ENCODE data around the gene SDR42E1. TPM values are rescaled to one million over a fixed set of nuclear protein-coding genes. Genes with fewer than 3 reads are reported as not detected.

Gene SDR42E1, protein sequence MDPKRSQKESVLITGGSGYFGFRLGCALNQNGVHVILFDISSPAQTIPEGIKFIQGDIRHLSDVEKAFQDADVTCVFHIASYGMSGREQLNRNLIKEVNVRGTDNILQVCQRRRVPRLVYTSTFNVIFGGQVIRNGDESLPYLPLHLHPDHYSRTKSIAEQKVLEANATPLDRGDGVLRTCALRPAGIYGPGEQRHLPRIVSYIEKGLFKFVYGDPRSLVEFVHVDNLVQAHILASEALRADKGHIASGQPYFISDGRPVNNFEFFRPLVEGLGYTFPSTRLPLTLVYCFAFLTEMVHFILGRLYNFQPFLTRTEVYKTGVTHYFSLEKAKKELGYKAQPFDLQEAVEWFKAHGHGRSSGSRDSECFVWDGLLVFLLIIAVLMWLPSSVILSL
- polyA plus RNA-seq (ENCODE audit: insufficient read length in 10 of 10), result 1 to 10 TPM in 3 of 10 donors, under 1 TPM in 7; 0.25 to 1.9 (median 0.71) TPM
- long read RNA-seq, donor 1, result 0 reads
- long read RNA-seq, donor 2, result 0 reads
- long read RNA-seq, donor 3, result 0 reads
- long read RNA-seq, donor 4, result 0 reads
- long read RNA-seq, donor 5, result 0 reads
- long read RNA-seq, donor 6, result 0 reads
- long read RNA-seq, donor 7, result 0 reads
- long read RNA-seq, donor 8, result 0 reads
- long read RNA-seq, donor 9, result 0 reads

DNA sequence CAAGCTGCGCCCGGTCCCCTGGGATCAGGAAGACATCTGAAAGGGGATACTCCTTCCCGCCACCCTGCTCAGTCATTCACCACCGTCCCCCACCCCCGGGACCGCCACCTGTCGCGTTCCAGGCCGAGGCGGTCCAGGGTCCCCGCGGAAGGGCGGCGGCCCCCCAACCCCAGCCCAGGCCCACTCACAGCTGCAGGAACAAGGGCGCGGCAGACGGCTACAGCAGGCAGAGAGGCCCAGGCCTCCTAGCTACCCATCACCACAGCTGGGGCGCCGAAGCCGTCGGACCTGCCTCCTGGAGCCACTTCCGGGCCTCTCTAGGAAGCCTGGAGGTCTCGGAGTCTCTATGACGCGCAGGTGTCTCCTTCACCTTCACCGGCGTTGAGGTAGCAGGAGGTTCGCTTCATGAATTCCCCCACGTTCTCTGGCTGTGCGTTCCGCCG lies at the start of gene SDR42E1:
SDR42E1 (minus strand) TSS at position 272 of the 443 bp plus-strand sequence. CDS start 10,612 bp downstream, outside the sequence.
- DNase-seq, result peak in 1 of 3 donors; percentile 24

DNA sequence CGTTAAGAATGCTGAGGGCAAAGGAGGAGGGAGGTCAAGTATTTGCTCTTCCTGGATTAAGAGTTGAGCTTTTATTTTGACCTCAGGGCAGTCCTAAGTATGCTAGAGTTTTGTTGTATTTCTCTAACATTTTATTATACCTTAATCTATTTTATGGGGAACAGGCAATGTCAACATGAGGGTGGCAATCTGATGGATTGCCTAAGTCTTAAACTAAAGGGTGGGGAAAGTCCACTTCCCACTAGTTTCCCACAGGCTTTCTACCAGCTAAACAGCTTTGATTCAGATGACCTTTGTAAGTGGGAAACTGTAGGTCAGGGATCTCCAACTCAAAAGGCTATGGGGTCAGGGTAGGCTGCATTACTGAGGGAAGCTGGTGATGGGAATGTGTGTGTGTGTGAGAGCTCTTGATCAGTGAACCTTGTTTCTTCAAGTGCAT lies 48.7 kb upstream of the SDR42E1 start:
- DNase-seq, result no peak

DNA sequence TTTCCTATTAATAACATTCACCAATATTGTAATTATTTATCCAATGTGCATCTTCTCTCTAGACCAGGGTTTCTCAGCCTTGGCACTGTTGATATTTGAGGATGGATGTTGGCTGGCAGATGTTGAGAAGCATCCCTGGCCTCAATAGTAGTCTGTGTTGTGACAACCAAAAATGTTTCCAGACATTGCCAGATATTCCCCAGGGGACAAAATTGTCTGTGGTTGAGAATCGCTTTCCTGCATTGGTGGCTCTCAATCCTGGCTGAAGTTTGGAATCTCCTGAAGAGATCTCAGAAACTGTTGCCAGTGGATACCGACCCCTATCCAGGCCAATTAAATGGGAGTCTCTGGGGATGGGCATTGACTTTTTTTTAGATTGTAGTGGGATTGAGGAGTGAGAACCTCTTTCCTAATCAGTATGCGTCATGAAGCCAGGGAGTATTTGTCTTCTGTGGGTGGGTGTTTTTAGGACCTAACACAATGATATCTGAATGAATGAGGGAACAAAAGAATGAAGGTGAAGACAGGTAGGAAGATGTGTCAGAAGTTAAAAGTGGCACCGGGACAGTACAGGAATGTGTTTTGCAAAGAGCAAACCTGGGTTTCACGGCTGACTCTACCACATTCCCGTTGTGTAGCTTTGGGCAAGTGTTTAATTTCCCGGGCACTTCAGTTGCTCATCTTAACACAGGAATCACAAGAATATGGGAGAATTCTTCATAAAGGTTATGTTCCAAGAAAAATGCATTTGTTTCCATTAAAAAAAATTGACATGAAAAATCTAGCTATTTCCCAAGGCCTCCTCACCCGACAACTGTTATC lies 48.1 kb upstream of the SDR42E1 start:
- no peak for DNase-seq

DNA sequence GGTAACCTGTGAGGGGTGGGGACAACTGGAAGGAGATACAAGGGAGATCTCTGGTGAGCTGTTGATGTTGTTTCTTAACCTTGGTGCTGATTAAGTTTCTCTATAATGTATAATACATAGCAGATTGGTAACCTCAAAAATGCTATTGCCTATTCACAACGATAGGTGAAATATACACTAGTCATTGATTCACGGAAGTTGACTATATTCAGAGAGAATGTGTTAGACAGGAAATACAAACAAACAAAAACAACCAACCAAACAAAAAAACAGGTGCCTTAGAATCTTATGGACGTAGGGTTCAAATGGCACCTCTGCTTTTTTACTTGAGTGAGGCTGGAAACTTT lies 45.3 kb upstream of the SDR42E1 start:
- DNase-seq, result no peak

DNA sequence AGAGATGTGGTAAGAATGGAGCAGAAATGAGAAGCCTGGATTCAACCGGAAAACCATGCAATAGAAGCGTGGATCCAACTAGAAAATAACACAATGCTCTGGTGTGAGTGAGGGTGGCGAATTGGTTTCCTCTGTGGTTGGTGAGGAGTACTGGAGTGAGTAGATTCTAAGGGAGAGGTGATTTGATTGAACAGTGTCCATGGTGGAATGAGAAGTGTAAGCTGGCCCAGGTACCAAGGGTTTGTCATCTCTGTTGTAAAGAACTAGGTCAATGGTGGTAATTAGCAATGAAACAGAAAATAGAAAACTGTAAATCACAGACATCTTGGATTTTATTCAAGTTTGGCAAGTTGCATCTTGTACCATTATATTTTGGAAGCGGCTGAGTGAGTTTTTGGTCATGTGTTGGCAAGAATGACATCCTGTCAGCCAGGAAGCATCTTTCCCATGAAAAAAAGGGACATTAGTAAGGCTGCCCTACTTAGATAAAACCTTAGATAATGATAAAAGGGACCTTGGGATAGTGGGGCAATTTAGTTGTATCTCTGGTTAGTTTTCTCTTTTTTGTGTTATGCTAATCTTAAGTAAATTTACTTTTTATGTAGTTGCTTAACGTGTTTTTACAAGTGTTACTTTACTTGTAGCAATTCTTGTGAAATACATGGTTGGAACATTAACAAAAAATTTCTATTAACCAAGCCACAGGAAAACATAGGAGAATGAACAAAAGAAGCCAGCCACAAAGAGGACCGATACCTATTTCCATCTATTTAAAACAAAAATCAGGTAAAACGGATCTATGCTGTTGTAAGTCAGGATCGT lies 44.7 kb upstream of the SDR42E1 start:
- no peak for DNase-seq

DNA sequence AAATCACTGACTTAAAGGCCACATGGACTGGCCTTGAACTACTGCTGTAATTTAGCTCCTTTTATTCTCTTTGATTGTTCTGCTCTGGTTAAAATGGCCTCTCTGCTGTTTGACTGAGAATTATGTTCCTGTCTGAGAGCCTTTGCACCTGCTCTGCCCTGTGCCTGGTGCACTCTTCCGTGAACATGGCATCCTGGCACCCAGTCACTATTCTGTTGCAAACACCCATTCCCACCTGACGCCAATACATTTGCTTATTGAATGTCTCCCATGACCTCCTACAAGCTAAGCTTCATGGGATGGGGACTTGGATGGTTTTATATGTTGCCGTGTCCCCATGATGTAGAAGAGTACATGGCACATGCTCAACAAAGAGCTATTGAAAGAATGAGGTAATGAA lies 43.8 kb upstream of the SDR42E1 start:
- DNase-seq, result no peak

DNA sequence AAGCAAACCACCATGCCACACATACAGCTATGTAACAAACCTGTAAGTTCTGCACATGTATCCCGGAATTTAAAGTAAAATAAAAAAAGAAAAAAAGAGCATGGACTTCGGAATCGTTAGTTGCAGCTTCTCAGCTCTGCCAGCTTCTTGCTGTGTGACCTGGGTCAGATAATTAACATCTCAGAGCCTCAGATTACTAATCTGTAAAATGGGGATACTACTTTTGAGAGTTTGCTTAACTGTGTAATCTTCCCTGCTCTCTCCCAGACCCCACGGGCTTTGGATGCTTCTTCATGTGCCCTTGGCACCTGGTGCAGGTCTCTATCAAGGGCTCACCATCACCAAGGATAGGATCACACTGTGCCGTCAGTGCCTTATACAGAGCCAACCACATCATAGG lies 40.4 kb upstream of the SDR42E1 start:
- no peak for DNase-seq

DNA sequence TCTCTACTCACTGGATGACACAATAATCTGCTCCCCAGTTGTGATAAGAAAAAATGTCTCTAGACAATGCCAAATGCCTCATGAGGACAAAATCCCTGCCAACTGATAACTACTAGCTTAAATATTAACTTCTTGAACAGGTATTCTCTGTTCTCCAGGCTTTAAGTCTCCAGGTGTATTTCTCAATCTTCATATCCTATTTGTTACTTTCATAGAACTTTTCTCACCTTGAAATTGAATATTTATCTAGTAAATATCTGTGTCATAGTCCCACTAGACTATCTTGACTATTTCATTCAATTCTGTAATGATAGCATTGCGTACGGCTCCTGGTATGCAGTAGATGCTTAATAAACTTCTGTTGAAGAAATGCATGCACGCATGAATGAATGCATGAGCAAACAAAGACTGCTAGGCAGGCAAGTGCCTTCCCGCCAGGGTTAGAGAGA lies 39.7 kb upstream of the SDR42E1 start:
- DNase-seq, result no peak

DNA sequence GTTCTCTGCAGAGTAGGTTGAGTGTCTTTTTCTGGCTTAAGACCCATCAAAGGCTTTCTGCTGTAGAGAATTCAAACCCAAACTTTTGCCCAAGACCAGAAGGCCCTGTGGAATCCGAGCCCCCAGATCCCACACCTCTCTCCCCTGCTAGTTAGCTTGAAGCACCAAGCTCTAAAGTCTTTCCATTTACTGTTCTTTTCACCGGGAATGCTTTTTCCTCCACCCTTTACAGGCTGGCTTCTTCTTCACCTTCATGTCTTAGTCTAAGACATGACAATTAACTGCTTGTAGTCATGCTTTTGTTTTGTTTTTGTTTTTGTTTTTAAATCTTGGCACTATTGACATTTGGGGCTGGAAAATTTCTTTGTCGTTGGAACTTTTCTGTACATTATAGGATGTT lies 39.2 kb upstream of the SDR42E1 start:
- no peak for DNase-seq

DNA sequence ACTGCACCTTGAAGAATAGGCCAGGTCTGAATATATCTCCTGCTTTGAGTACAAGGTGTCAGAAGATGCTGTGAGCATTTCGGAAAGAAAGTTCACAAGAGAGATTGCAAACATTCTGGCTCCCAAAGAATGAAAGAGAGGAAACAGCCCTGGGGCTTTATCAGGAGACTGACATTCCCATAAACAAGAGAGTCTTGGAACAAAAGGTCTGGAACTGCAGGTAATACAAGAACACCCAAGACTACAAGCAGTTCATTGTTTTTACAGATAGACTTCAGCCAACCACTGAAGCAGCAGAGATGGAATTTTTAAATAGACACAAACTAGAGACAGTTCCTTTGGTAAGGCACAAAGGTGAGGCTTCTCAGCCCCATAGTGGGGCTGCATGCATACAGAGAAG lies 38.2 kb upstream of the SDR42E1 start:
- DNase-seq, result no peak

DNA sequence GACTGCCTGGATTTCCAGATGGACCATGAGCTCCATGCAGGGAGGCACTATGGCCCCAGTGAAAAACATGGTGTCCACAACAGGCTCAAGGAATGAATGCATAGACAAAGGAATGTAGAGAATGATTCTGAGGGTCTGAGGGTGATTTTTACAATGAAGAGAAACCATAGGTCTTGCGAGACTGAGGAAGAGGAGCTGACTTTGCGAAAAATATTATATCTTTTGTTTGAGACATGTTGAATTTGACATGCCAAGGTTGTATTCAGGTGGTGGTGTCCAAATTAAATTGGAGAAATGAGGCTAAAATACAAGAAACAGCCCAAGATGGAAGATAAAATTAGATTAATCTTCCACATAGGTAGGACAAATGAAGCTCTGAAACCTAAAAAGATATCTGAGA lies 36.5 kb upstream of the SDR42E1 start:
- DNase-seq, result no peak

DNA sequence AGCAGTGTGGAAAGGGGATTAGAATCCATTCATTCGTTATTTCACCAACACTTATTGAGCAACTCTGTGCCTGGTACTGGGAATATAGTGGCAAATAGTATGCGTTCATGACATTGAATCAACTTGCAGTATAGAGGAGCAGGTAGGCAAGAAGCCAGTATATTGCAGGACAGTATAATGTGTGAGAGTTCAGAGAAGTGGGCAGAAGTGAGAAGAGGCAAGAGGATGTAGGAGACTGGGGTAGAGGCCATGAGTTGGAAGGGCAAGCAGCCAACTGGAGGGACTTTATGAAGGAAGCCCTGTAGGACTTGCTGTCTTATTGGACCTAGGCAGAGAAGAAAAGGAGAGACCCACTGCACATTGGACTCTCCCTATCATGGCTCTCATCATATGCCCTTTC lies 36.1 kb upstream of the SDR42E1 start:
- no peak for DNase-seq

DNA sequence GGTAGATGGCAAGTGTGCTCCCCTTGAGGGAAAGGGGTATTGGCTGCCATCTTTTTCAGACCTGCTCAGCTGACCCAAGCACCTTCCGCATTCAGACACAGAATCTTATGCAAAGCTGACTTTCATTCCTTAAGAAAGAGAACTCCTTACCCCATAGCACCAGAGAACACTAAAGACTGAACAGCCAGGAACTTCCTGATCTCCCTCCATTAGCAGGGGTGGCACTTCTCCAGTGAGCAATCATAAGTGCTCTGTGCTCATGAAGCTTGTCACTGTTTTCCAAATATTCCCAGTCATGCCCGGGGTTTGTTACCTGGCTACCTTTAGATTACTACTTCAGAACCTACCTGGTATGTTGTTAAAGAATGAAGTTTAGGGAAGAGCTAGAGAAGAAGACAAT lies 35.7 kb upstream of the SDR42E1 start:
- DNase-seq, result no peak

DNA sequence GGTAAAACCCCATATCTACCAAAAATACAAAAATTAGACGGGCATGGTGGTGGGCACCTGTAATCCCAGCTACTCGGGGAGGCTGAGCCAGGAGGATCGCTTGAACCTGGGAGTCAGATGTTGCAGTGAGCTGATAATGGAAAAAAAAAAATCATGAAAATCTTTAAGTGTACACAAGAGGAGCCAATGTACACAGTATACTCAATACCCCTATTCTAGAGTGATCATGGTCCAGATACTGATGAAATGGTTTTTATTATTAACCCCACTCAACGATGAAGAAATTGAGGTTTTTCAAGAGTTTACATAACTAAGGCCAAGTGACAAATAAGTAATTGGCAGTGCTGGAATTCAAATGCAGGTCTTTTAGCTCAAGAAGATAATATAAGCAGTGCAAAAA lies 35.3 kb upstream of the SDR42E1 start:
- DNase-seq, result no peak

DNA sequence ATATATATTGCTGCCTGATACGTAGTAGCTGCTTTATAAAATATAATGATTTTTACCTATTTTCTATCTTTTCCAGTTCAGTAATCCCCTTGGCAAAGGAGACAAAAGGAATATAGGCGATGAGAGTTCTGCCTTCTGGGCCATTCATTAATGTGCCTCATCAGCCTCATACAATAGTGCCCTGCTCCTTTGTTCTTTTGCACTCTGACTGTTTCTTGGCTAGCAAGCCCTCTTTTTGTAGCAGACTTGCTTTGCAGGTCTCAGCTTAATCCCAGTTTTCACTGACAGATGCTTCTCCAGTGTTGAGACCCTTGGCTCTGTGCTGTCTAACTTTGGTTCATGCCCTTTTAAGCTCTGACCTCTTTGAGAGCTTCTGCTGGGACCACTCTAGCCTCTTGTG lies 34.2 kb upstream of the SDR42E1 start:
- no peak for DNase-seq

DNA sequence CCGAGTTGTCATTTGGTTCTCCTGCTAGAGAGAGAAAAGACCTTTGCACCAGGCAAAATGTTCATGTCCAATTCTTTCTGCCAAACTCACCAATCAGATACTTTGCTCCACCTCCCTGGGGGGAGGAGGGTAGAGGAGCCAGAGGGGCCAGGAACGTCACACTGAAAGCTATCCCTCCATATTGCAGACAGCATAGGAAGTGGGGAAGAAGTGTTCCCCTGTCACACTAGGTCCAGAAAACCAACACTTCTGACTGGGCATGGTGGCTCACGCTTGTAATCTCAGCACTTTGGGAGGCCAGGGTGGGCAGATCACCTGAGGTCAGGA lies 33.3 kb upstream of the SDR42E1 start:
- no peak for DNase-seq

DNA sequence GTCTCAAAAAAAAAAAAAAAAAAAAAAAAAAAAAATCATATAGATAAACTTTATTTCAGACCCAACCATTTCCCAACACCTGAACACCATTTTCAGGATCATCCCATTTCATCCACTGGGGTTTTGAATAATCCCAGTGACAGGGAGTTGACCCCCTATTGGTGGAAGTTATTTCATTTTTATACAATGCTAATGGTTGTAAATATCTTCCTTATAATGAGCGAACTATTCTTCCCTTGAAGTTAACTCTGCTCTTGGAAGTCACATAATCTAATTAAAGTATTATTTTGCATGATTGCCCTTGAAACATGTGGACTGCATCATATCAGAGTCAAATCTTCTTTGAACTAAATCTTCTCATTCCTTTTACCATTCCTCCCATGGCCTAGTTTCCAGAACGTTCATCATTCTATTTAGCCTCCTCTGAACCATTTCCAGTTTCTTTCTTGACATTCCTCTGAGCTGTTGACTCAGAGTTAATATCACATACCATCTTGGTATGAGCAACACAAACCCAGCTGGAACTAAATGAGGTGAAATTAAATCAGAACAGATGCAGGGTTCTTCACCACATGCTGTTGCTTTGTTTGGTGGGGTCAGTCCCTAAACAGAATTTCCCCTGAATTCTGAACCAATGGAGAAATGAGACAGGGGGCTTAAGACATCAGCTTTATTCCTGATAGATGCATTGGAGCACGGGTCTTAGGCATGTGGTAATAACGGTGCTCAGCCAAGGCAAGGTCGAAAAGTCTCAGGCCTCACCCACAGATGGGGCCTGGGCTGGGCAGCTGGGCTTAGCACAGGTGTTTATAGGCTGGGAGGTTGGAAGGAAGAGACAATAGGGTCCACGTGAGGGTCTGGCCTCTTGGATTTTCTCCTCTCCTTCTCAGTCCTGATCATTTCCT lies 32.7 kb upstream of the SDR42E1 start:
- DNase-seq, result peak in 1 of 3 donors; percentile 69

DNA sequence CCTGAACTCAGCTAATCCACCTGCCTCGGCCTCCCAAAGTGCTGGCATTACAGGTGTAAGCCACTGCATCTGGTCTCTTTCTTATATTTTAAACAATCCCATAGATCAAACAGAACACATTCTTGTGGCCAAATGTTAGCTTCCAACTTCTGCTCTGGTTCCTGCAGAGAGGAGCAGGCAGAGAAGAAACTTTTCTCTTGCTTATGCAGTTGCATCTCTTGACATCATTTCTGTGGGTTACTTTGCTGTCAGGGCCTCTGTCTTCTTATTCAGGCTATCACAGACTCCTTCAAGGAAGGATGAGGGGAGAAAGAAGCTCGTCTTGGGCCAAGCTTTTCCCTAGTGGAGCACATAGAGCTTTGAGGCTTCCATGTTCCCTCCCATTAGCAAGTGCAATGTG lies 31.6 kb upstream of the SDR42E1 start:
- DNase-seq, result no peak

DNA sequence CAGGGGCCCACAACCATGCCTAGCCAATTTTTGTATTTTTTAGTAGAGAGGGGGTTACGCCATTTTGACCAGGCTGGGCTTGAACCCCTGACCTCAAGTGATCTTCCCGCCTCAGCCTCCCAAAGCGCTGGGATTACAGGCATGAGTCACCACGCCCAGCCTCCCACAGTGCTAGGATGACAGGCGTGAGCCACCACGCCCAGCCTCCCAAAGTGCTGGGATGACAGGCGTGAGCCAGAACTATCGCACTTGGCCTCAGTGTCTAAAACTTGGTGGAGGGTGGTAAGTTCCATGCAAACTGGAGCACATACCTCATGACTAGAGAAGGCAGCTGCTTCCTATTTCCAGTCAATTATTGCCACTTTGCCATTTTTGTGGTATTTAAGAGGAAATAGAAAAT lies 30.9 kb upstream of the SDR42E1 start:
- DNase-seq, result no peak

DNA sequence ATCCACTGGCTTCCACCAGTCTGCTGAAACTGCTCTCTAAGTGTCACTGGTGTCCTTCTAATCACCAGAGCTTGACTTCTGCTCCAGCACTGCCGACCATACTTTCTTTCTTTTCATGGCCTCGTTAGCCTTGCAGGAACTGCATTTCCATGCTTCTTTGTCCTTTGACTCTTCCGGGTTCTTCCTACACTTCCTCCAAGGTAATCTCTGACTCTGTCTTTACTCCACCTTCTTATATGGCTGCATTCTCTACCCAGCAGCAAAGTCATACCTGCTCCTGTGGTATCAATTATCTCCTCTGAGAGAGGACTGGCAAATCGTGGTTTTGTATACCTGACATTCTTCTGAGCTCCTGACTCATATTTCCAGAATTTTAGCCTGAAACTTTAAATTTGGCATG lies 30.3 kb upstream of the SDR42E1 start:
- no peak for DNase-seq

DNA sequence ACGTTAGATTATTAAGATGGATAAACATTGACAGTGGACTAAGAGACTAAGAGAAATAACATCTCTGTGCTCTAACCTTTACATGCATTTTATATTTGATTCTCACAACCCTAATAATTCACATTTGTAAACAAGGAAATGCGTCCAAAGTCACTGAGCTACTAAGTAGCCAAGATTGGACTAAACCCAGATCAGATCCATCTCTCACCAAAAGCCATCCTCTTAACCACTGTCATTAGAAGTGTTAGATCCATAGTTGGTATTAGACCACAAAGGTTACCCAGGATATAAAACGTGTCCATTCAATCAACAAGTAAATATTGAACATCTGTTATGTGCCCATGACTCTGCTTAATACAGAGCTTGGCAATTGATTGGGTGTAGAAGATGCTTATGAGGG lies 29.0 kb upstream of the SDR42E1 start:
- DNase-seq, result no peak

All from muscle of back (tissue), 13 donors.